GM21723 (cell line): ENCODE data around the gene KCNE3.

Source experiments
- ATAC-seq: cut with Tn5 transposase; IDR thresholded peaks from one replicate; pipeline ENCODE4 v1.9.1; 2021; ENCODE audit warnings: mild to moderate bottlenecking, moderate library complexity; ENCODE audit not compliant: unreplicated experiment

Gene KCNE3

GRCh38 chr11:74471668-74472429 lies 4.5 kb upstream of the KCNE3 start:
- no peak for ATAC-seq

- no peak for ATAC-seq
Measured at GRCh38 chr11:74471037-74471436, 3.7 kb upstream of the KCNE3 start.

- ATAC-seq, result no peak
Measured at GRCh38 chr11:74470526-74470925, 3.2 kb upstream of the KCNE3 start.

- no peak for ATAC-seq
Measured at GRCh38 chr11:74468936-74469335, 1.6 kb upstream of the KCNE3 start.

GRCh38 chr11:74468521-74468920 lies 1.2 kb upstream of the KCNE3 start:
- no peak for ATAC-seq

- ATAC-seq, result no peak
Measured at GRCh38 chr11:74468058-74468457, 709 bp upstream of the KCNE3 start.

- no peak for ATAC-seq
Measured at GRCh38 chr11:74465291-74465708, 2.0 kb downstream of the KCNE3 start.

GRCh38 chr11:74464746-74465145 lies 2.6 kb downstream of the KCNE3 start:
- no peak for ATAC-seq

GRCh38 chr11:74463216-74463615 lies 4.1 kb downstream of the KCNE3 start:
- no peak for ATAC-seq

GRCh38 chr11:74462631-74463030 lies 4.7 kb downstream of the KCNE3 start:
- ATAC-seq, result no peak

- no peak for ATAC-seq
Measured at GRCh38 chr11:74462009-74462408, 5.3 kb downstream of the KCNE3 start.

GRCh38 chr11:74460481-74461154 lies 6.7 kb downstream of the KCNE3 start:
- ATAC-seq, result no peak

- ATAC-seq, result no peak
Measured at GRCh38 chr11:74460065-74460464, 7.3 kb downstream of the KCNE3 start.

- ATAC-seq, result no peak
Measured at GRCh38 chr11:74459584-74459983, 7.8 kb downstream of the KCNE3 start.

- ATAC-seq, result no peak
Measured at GRCh38 chr11:74457356-74457755, 10.0 kb downstream of the KCNE3 start.

- no peak for ATAC-seq
Measured at GRCh38 chr11:74453373-74453975, 13.9 kb downstream of the KCNE3 start.

GRCh38 chr11:74452366-74452765 lies 15.0 kb downstream of the KCNE3 start:
- no peak for ATAC-seq

GRCh38 chr11:74450318-74450717 lies 17.0 kb downstream of the KCNE3 start:
- ATAC-seq, result no peak

- peak; percentile 57 for ATAC-seq
Measured at GRCh38 chr11:74449369-74449931, 17.9 kb downstream of the KCNE3 start.

GRCh38 chr11:74447720-74448119 lies 19.6 kb downstream of the KCNE3 start:
- no peak for ATAC-seq

GRCh38 chr11:74446532-74446938 lies 20.8 kb downstream of the KCNE3 start:
- no peak for ATAC-seq
